ENCODE measurements around the gene CNNM2. TPM values are rescaled to one million over a fixed set of nuclear protein-coding genes. Genes with fewer than 3 reads are reported as not detected.

CNNM2 gene
- total and polyA plus RNA-seq, 2 donors (not counting 1 experiment from before 2014, with no cell fraction given) = 6.6 to 21.6 TPM

DNA sequence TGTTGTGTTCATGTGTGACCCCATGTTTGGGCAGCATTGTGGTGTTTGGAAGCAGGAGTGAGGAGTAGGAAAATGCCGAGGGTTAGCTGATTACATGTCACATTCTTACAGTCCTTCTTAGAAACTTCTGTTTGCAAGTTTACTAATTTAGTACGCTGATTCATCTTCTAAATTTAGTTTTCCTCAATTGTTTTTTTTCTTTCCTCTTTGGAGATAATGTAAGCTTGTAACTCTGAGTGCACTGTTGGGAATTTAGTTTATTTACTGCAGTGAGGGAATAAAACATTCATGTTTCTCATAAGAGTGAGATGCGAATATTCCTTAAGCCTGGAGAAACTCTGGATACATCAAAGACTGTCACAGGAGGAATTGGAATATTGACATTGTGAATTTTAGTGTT, 139.9 kb downstream of the CNNM2 start:
- H3K4me1 Mint-ChIP-seq = peaks cover 4% of the 10 kb centered on the region
- TF ChIP-seq, protein P1, sequence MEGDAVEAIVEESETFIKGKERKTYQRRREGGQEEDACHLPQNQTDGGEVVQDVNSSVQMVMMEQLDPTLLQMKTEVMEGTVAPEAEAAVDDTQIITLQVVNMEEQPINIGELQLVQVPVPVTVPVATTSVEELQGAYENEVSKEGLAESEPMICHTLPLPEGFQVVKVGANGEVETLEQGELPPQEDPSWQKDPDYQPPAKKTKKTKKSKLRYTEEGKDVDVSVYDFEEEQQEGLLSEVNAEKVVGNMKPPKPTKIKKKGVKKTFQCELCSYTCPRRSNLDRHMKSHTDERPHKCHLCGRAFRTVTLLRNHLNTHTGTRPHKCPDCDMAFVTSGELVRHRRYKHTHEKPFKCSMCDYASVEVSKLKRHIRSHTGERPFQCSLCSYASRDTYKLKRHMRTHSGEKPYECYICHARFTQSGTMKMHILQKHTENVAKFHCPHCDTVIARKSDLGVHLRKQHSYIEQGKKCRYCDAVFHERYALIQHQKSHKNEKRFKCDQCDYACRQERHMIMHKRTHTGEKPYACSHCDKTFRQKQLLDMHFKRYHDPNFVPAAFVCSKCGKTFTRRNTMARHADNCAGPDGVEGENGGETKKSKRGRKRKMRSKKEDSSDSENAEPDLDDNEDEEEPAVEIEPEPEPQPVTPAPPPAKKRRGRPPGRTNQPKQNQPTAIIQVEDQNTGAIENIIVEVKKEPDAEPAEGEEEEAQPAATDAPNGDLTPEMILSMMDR (IDR thresholded peaks at IDR 0.05) = no peak
- TF ChIP-seq EZH2 (IDR thresholded peaks at IDR 0.05; ENCODE audit: borderline replicate concordance, insufficient read depth, low read depth, low read length, poor library complexity, severe bottlenecking) = no peak
- Histone ChIP-seq H3K9me3 (ENCODE audit: control extremely low read depth in 1 of 3, control insufficient read depth in 2 of 3, insufficient read depth in 1 of 3, low read length in 2 of 3) (no peaks in the 10 kb centered on the region), H2AFZ (ENCODE audit: insufficient read depth, low read depth, low read length, poor library complexity, severe bottlenecking) (no peak overlapping the region), H3K79me2 (ENCODE audit: control insufficient read depth, insufficient read depth, low read length) (no peaks in the 10 kb centered on the region), H4K20me1 (ENCODE audit: control insufficient read depth, insufficient read depth, low read length, poor library complexity, severe bottlenecking) (no peaks in the 10 kb centered on the region), H3K27me3 (replicated peaks in 1 of 4; ENCODE audit: control extremely low read depth in 1 of 4, control insufficient read depth in 3 of 4, insufficient read depth in 4 of 4, low read length in 3 of 4) (no peaks in the 10 kb centered on the region), H3K27ac (ENCODE audit: low read length in 2 of 2) (no peak overlapping the region), H3K4me1 (ENCODE audit: control insufficient read depth in 2 of 2, insufficient read depth in 2 of 2, low read length in 2 of 2) (no peaks in the 10 kb centered on the region), H3K4me3 (ENCODE audit: control extremely low read depth in 1 of 5, extremely low read depth in 1 of 5, insufficient read depth in 1 of 5, low read depth in 2 of 5, low read length in 4 of 5) (no peak overlapping the region), H3K36me3 (replicated peaks in 1 of 2; ENCODE audit: control extremely low read depth in 1 of 2, control insufficient read depth in 1 of 2, extremely low read depth in 1 of 2, insufficient read depth in 2 of 2, low read length in 1 of 2) (peaks cover 0 to 2% of the 10 kb centered on the region in 2 experiments), H3K4me2 (replicated peaks; ENCODE audit: low read depth, low read length, poor library complexity, severe bottlenecking) (no peak overlapping the region), H3K9ac (ENCODE audit: low read length) (no peak overlapping the region)
- no peak for DNase-seq
- H3K27me3 Mint-ChIP-seq = no peaks in the 10 kb centered on the region
- ChIA-PET POLR2A (no interaction called here), CTCF (interaction anchor here (1.1 kb wide), 1 partner anchor 186 kb away, joined by 4 read pairs; no protein-coding TSS in a partner anchor)
- intact Hi-C loops (cut with micrococcal nuclease) = no loop called here
- H3K27ac Mint-ChIP-seq = no peak overlapping the region
- no peak for ATAC-seq (ENCODE audit: low read depth)
- H3K4me3 Mint-ChIP-seq = no peak overlapping the region
- no peaks in the 10 kb centered on the region for H3K9me3 Mint-ChIP-seq (ENCODE audit: insufficient read depth)
- no CpG with 5 or more reads among the region's 3 CpGs for WGBS (ENCODE audit: insufficient coverage)

DNA sequence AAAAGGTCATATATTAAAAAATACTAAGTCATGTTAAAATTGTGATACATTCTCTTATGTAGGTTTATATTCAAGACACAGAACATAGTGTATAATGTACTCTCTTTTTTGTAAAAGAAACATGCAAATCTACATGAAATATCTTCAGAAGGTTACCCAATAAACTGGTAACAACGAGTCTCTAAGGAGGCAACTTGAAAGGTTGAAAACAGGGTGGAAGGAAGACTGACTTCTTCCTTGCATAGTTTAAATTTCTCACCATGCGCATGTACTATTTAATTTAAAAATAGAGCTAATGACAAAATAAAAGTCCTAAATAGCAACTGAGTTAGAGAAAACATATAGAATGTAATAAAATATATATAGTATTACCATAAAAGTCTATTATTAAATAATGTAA, 142.5 kb downstream of the CNNM2 start:
- Mint-ChIP-seq H3K27me3 (no peaks in the 10 kb centered on the region), H3K4me3 (no peak overlapping the region), H3K4me1 (no peaks in the 10 kb centered on the region), H3K27ac (no peak overlapping the region), H3K9me3 (ENCODE audit: insufficient read depth) (no peaks in the 10 kb centered on the region)
- Histone ChIP-seq H3K4me3 (ENCODE audit: control extremely low read depth in 1 of 5, extremely low read depth in 1 of 5, insufficient read depth in 1 of 5, low read depth in 2 of 5, low read length in 4 of 5) (no peak overlapping the region), H4K20me1 (ENCODE audit: control insufficient read depth, insufficient read depth, low read length, poor library complexity, severe bottlenecking) (no peaks in the 10 kb centered on the region), H3K9ac (ENCODE audit: low read length) (no peak overlapping the region), H3K79me2 (ENCODE audit: control insufficient read depth, insufficient read depth, low read length) (no peaks in the 10 kb centered on the region), H2AFZ (ENCODE audit: insufficient read depth, low read depth, low read length, poor library complexity, severe bottlenecking) (no peak overlapping the region), H3K27me3 (replicated peaks in 1 of 4; ENCODE audit: control extremely low read depth in 1 of 4, control insufficient read depth in 3 of 4, insufficient read depth in 4 of 4, low read length in 3 of 4) (no peaks in the 10 kb centered on the region), H3K4me1 (ENCODE audit: control insufficient read depth in 2 of 2, insufficient read depth in 2 of 2, low read length in 2 of 2) (no peaks in the 10 kb centered on the region), H3K9me3 (ENCODE audit: control extremely low read depth in 1 of 3, control insufficient read depth in 2 of 3, insufficient read depth in 1 of 3, low read length in 2 of 3) (no peaks in the 10 kb centered on the region), H3K36me3 (replicated peaks in 1 of 2; ENCODE audit: control extremely low read depth in 1 of 2, control insufficient read depth in 1 of 2, extremely low read depth in 1 of 2, insufficient read depth in 2 of 2, low read length in 1 of 2) (peaks cover 0 to 2% of the 10 kb centered on the region in 2 experiments), H3K27ac (ENCODE audit: low read length in 2 of 2) (no peak overlapping the region), H3K4me2 (replicated peaks; ENCODE audit: low read depth, low read length, poor library complexity, severe bottlenecking) (no peak overlapping the region)
- POLR2A ChIA-PET = no interaction called here
- intact Hi-C loops (cut with micrococcal nuclease) = loop anchor here (10.0 kb wide), 1 partner anchor 274 kb away; no protein-coding TSS in a partner anchor
- ATAC-seq (ENCODE audit: low read depth) (no peak), DNase-seq (no peak)
- no peak for TF ChIP-seq EZH2 (IDR thresholded peaks at IDR 0.05; ENCODE audit: borderline replicate concordance, insufficient read depth, low read depth, low read length, poor library complexity, severe bottlenecking)
- TF ChIP-seq, protein P1 (IDR thresholded peaks at IDR 0.05) = no peak
- no CpG with 5 or more reads among the region's 2 CpGs for WGBS (ENCODE audit: insufficient coverage)
- CTCF ChIA-PET = no interaction called here
